ENCODE measurements around the gene TNFAIP1.
"Not testable (repeated sequence)": the region's sequence is repeated elsewhere in the genome, so short reads cannot be mapped to it uniquely, and the experiment has no call there.

TNFAIP1 gene, protein sequence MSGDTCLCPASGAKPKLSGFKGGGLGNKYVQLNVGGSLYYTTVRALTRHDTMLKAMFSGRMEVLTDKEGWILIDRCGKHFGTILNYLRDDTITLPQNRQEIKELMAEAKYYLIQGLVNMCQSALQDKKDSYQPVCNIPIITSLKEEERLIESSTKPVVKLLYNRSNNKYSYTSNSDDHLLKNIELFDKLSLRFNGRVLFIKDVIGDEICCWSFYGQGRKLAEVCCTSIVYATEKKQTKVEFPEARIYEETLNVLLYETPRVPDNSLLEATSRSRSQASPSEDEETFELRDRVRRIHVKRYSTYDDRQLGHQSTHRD

DNA sequence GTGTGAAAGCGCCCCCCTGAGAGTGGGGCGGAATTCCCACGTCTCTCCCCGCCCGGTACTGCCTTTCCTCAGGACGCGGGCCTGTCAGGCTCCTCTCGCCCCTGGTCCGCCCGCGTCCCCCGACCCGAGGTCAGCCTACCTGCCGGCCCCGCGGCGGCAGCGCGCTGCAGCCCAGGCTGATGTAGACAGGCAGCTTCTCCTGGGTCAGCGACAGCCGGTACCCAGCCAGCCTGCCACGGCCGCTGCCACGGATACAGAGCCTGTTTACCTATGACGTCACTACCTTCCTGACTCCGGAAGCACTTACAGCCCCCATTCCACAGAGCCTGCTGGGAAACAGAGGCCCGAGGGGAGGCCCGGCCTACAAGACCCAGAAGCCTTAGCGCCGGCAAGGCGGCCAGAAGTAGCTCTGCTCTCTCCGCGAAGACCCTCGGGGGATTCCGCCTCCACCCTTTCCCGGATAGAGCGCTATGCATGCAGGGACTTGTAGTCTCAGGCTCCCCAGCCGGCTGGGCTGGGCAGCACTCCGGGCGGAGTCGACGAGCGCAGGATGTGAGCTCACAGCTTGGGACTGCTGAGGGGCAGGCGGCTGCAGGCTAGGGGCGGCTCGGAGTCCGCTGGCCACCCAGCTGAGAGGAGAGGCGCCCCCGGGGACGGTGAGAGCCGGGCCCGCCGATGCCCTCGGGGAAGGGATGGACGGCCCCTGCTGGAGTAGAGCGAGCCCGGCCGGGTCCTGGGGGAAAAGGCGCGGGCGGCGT lies at the start of gene TNFAIP1, which contains the start of gene IFT20:
Gene TNFAIP1 (plus strand): TSS at position 561 of the 758 bp plus-strand sequence. CDS start 3,761 bp downstream, outside the sequence.
Gene IFT20 (minus strand): TSS at position 272 of the 758 bp plus-strand sequence. CDS start 3,487 bp downstream, outside the sequence.
- DNase-seq, result peak; percentile 99

DNA sequence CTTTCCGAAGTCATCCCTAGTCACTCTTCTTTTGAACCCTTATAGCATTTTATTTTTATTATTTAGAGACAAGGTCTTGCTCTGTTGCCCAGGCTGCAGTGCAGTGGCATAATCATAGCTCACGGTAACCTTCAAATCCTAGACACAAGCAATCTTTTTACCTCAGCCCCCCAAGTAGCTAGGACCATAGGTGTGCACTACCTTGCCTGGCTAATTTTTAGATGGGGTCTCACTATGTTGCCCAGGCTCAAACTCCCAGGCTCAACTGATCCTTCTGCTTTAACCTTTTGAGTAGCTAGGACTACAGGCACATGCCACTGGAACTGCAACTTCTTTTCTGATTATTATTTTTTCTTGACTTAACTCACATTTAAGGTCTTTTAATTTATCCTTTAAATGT lies 49.6 kb upstream of the TNFAIP1 start:
- DNase-seq, result no peak

DNA sequence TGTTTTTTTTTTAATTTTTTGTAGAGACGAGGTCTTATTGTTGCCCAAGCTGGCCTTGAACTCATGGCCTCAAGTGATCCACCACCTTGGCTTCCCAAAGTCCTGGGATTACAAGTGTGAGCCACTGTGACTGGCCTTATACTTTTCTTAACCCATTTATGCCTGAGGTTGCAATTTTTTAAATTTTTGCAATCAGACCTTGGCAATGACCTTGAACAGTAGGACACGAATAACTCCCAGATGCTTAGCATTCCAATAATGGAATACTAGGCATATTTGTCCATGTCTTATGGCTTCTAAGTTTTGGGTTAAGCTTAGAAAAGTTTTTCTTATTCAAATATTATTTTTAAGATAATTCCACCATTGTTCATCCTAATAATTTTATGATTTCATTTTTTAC lies 44.9 kb upstream of the TNFAIP1 start:
- DNase-seq, result no peak

DNA sequence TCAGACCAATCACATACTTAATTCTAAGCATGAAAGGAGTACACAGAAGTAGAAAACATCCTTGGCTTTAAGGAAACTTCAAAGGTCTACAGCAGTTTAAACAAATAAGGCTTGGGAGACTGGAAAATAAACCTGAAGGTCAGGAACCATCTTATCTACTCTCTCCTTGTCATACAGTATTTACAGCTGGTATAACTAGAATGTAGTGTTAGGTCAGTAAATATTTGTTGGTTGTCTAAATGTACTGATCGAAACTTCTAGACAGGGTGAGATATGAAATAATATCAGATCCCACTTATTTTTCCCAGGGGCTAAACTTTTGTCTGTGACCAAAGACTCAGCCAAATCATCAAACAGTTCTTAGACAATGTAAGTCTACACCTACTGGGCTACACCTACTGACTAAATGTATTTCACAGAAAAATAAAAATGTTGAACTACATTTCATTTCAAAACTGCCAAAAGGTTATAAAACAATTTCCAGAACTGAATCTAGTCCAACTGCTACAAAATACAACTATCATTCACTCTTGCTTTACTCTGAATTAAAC lies 43.7 kb upstream of the TNFAIP1 start:
- DNase-seq, result no peak

DNA sequence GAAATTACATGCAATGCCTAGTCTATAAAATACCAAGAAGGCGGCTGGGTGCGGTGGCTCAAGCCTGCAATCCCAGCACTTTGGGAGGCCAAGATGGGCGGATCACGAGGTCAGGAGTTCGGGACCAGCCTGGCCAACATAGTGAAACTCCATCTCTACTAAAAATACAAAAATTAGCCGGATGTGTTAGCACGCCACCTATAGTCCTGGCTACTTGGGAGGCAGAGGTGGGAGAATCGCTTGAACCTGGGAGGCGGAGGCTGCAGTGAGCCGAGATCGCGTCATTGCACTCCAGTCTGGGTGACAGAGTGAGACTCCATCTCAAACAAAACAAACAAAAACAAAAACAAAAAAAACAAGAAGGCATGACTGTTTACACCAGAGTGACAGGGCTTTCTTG lies 42.7 kb upstream of the TNFAIP1 start:
- DNase-seq, result not testable (repeated sequence)

DNA sequence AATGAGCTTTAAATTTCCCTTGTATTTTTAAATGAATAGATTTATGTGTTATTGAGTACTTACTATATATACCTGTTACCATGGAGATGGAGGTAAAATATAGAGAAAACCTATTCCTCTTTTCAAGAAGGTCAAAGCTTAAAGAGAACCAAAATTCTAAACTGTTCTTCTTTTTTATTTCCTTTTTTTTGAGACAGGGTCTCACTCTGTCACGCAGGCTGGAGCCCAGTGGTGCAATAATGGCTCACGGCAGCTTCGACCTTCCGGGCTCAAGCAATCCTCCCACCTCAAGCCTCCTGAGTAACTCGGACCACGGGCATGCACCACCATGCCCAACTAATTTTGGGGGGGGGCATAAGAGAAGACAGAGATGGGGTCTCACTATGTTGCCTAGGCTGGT lies 41.6 kb upstream of the TNFAIP1 start:
- peak; percentile 58 for DNase-seq

DNA sequence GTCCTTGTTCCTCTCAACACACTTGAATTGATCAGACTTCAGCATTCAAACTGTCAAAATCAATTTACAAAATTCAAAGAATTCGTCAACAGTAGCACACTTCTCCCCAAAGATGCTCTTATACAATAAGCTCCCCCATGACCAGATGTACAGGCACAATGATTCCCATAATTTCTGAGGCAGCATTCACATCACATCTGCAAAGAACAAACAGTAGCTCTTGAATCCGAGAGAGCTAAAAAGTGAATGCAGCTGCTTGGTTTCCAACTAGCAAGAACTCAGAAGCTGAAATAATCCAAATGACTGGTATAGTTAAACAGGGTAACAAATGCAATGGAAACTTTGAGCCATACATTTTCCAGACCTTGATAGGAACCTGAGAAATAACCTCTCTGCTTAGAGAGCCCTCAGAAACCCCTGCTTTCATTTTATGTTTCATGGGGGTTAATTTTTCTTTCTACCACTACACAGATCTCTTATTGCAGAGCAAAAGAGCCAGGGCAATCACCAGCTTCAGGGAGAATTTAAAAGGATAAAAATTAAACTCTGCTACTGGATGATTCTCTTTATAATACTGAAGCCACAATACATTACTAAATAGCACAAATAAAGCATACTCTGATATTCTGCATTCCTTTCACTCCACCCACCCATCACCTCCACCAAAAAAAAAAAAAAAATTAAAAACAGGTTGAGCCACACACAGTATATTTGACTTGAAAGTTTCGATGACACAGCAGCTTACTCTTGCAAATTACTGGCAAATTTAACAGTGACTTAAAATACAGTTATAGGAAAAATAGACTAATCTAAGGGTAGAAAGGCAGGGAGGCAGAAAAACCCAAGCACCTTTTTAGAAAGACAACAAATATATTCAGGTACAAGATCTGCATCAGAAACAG lies 39.6 kb upstream of the TNFAIP1 start:
- DNase-seq, result no peak

DNA sequence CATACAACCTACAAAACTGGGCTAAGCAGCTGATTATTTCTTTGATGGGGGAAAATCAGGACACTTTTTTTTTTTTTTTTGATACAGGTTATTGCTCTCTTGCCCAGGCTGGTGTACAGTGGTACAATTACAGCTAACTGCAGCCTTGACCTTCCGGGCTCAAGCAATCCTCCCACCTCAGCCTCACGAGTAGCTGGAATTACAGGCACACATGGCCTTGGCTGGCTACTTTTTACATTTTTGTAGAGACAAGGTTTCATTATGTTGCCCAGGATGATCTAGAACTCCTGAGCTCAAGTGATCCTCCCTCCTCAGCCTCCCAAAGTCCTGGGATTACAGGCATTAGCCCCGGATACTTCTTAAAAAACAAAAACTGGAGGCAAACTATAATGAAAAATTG lies 37.1 kb upstream of the TNFAIP1 start:
- DNase-seq, result no peak

DNA sequence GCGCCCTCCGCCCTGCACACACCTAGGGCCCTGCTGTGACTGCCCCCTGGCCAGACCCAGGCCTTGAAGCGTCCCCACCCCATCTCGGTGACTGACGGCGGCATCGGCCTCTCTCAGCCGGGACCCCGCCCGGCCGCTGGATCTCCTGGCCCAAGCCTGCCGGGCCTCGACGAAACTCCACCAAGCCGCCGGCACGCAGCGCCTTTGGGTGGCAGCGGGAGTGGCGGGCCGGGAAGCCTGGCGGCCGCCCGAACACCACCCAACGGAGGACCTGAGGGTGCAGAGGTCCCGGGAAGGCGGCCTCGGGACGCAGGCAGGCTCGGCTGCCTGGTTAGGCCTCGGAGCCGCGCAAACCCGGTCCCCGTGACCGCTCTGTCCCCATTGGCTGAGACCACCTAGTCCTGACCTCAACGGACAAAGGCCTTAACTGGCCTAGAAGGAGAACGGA lies 28.6 kb upstream of the TNFAIP1 start:
- DNase-seq, result no peak

DNA sequence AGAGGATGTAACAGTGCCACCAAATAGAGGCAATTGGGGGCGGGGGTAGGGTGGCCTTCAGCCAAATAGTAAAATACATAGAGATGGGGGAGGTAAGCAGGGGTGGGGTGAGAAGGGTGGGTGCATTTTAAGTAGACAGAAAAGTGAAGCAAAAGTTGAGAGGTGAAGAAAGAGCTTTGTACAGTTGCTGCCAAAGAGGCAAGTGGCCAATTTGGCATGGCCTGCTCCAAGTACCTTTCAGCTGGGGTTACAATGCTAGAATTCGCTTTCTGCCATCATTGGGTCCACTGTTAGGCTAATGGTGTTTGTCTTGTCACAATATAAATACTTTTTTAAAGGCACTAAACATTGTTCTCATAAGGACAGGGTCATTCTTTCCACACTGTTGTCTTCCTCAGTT lies 21.7 kb upstream of the TNFAIP1 start:
- no peak for DNase-seq

DNA sequence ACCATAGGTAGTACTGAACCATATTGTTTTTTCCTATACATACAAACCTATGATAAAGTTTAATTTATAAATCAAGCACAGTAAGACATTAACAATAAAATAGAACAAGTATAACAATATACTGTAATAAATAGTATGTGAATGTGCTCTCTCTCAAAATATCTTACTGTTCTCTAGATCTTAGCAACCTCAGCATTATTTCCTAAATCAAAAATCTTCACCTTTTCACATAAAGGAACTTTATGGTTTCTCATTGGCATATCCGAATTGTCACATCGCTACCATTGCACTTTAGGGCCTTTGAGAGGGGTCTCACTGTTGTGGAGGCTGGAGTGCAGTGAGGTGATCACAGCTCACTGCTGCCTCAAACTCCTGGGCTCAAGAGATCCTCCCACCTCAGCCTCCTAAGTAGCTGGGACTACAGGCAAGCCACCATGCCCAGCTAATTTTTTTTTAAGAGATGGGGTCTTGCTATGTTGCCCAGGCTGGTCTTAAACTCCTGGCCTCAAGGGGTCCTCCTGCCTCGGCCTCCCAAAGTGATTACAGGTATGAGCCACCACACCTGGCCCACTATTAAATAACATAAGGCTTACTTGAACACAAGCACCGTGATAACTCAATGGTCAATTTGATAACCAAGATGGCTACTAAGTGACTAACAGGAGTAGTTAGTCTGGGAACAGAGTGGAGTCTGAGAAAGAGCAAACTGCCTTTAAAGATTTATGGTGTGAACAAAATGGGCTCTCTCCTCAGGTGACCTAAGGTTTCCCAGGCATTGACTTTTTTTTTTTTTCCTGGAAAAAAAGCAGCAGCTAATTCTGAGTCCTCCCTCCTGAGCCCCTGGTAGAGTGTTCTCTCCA lies 19.5 kb upstream of the TNFAIP1 start:
- DNase-seq, result no peak

DNA sequence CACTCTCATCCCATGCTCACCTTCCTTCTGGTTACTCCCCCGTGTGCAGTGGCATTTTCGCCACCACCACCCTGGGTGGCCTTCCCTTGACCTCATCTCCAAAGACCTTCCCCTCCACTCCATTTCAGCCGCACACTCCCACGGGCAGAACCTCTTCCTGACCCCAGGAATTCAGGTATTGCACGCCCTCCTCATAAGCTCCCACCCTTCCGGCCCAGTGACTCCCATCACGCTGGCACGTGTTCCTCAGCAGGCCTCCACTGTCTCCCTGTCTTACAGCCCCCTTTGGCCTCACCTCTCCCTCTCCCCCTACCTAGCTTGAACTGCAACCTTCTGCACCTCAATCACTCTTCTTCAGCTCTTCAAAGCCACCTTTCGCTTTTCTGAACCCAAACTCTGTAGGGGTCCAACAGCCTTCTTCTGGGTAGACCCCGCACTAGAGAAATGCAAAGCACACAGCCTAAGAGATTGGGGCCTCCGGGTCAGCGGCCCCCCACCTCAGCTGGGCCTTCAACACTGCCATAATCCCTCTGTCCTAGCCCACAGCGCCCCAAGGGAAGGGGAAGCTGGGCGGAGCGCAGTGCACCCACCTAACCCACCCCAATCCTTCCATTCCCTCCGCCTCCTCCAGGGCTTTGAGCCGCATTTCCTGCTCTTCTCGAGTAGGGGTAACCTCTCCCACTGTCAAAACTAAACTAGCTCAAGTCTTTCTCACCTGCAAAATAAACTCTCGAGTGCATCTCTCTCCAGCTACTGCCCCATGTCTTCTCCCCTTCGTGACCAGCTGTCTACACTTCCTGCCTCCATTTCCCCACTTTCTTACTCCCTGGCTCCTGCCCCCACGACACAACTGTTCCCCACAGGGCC lies 18.2 kb upstream of the TNFAIP1 start:
- DNase-seq, result no peak

DNA sequence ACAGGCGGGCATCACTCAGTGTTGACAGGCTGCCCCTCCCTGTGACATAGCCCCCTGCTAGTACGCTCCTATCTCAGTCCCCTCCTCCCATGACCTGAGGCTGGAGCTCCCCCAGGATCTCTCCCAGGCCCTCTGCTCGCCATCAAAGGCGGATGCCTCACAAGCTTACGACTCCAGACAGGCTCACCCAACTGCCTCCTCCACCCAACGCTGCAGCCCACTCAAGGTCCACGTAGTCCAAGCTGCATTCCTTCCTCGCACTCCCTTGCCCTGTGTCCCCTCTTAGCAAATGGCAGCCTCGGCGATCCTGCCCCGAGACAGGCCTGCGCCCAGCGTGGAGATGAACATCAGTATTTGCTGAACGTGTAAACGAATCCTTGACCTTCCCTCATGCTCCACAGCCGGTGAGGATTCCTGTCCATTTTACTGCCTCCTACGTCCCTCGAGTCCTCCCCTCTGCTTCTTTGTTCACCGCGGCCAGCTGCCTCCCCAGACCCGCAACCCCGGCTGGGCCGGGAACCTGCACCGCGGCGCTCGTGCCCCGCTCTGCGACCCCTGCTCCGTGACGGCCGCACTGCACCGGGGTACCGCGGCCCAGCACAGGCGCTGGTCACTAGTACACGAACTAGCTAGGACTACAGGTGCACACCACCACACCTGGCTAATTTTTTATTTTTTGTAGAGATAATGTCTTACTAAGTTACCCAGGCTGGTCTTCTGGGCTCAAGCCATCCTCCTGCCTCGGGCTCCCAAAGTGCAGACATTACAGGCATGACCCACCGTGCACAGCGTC lies 17.4 kb upstream of the TNFAIP1 start:
- no peak for DNase-seq

DNA sequence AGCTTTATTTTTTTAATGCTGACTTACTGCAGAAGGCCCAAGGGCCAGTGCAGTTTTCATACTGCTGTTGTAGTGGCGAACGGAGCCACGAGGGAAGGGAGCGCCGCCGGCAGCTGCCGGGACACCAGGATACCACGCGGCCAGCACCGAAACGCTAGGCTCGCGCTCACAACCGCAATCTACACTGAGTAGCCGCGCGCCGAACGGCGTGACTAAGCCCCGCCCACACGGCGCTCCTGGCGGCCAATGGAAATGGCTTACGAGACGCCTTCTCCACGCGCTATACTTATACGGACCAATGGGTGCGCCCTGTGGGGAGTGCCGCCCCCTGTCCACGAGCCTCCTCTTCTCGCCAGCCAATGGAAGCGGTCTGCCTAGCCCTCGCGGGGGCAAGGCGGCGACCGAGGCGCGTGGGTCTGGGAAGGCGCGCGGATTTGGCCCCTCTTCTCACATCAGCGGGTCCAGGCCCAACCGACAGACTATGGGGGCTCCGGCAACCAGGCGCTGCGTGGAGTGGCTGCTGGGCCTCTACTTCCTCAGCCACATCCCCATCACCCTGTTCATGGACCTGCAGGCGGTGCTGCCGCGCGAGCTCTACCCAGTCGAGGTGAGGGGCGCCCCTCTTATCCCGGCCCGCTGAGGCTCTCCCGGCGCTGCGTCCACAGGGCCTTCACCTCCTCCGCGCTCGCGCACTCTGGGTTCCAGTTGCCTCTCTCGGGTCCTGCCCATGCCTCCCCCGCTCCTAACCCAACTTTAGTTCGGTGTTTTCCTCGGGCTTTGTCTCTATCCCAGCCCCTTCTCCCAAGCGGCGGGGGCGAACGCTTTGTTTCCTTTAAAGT lies 16.6 kb upstream of the TNFAIP1 start, which contains the start of gene TMEM97:
Gene TMEM97 (plus strand): TSS at position 442 of the 839 bp plus-strand sequence. CDS start 40 bp downstream, at position 482.
- DNase-seq, result peak; percentile 94

DNA sequence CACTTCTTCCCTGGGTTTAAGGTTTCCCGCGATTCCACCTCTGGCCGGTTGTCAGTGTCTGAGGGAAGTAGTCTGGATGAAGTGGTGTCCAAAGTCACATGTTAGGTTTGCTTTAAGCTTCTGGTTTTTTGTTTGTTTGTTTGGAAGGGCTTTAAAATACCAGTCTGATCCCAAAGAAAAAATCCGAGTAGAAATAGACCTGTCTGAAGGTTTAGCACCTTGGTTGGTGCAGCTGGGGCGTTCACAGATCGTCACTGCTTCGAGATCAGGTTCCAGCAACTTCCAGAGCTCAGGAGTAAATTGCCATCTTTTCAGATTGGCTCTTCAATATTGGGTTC lies 16.0 kb upstream of the TNFAIP1 start:
- no peak for DNase-seq

DNA sequence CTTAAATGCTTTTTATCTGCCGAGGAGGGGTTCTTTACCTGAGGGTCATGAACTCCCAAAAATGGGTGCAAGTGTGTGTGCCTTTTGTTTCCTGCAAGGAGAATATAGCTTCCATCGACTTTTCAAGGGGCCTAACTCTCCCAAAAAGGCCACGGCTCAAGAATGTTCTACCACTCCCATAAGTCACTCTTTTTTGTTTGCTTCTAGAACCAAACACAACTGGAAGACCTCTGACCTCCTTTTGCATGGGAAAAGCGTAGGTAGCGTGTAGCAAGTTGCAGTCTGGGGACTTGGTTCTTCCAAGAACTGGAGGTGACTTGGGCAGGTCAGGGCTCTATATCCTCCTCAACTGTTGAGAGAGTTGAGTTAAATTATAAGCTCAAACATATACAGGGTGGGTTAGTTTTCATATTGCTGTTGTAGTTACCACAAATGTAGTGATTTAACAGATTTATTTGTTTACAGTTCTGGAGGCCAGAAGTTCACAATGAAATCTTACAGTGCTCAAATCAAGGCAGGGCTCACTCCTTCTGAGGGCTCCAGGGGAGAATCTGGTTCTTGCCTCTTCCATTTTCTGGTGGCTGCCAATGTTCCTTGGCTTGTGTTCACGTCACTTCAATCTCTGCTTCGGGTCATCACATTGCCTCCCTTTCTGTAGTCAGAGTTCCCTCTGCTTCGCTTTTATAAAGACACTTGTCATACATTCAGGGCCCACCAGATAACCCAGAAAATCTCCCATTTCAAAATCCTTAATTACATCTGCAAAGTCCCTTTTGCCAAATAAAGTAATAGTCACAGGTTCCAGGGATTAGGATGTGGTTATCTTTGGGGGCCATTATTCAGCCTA lies 15.1 kb upstream of the TNFAIP1 start:
- no peak for DNase-seq

DNA sequence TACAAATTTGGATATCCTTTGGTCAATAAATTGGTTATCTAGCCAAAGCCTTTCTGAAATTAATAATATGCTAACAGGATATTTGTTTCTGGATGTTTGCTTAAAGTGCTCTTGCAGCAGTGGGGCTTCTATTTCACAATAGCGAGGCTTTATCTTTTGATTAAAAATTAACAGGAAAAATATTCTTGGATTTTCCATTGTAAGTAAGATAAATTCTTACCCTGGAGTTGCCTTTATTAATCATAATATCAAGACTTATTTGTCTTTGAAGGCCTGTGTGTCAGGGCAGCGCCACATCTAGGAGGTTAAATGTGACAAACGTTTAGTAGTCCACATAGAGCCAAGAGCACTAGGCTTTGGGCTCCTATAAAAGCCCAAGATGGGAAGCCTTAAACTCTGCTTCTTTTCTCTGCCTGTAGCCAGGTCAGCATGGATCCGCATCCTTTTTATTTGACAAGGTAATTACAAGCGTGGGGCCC lies 11.3 kb upstream of the TNFAIP1 start:
- DNase-seq, result no peak

DNA sequence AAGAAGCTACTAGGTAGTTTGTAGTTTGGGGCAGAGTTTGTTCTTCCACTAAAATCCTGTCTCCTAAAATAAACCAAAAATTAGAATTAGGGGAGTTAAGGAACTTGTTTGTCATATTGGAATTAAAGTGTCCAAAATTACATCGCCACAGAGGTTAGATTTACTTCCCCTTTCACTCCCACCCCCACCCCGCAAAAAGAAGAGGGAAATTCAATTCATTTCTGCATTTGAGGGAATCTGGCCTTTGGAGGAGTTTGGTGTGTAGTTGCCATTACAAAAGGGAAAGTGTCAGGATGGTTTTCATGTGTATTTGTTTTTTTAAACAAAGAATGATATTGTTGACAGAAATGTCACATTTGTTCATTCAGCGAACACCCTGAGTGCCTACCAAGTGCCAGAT lies 10.8 kb upstream of the TNFAIP1 start:
- DNase-seq, result no peak

Measured in SIG-M5 (cell line).